H1 (cell line): Measurements from ENCODE around the gene LRBA. TPM values are rescaled to one million over a fixed set of nuclear protein-coding genes. Genes with fewer than 3 reads are reported as not detected.

Experiments used
- CTCF ChIA-PET: fragments of 300-600 bp; sonication (Branson Sonifier 250); formaldehyde crosslinking; loops from one replicate; lab custom pipeline; 2021; ENCODE audit not compliant: partially characterized antibody; lab: Charles Lee
- POLR2A ChIA-PET: fragments of 300-600 bp; sonication (Branson Sonifier 250); formaldehyde crosslinking; loops from one replicate; lab custom pipeline; 2021; ENCODE audit warnings: inconsistent platforms; ENCODE audit not compliant: partially characterized antibody; lab: Charles Lee
- DNase-seq, 2 experiments: peaks; one replicate each; pipeline versions ENCODE4 v3.0.0 to v3.0.0-alpha.2; 2010 to 2022; ENCODE audit warnings: low spot score in 2 of 2, low read depth in 1 of 2, mixed read lengths in 1 of 2
- FAIRE-seq: peaks from 2 replicates; lab custom pipeline; 2011; peaks lifted over from hg19 to GRCh38; lab: Jason Lieb, UNC
- H2AFZ ChIP-seq: 2 replicates; pipeline ENCODE4 v1.8.1; 2012; ENCODE audit warnings: low read length, inconsistent platforms
- H2AK5ac ChIP-seq: 2 replicates; pipeline ENCODE4 v1.6.1; 2013; ENCODE audit warnings: low read depth, low read length
- H2BK120ac ChIP-seq: replicated peaks from 2 replicates; pipeline ENCODE3; 2013; ENCODE audit warnings: low read depth, low read length, inconsistent platforms
- H2BK12ac ChIP-seq: 2 replicates; pipeline ENCODE4 v1.6.1; 2013; ENCODE audit warnings: low read depth, low read length
- H2BK15ac ChIP-seq: 2 replicates; pipeline ENCODE4 v1.6.1; 2013; ENCODE audit warnings: low read length
- H2BK20ac ChIP-seq: 2 replicates; pipeline ENCODE4 v1.6.1; 2013; ENCODE audit warnings: low read length
- H2BK5ac ChIP-seq: 2 replicates; pipeline ENCODE4 v1.6.1; 2013; ENCODE audit warnings: low read depth, low read length
- H3K14ac ChIP-seq: 2 replicates; pipeline ENCODE4 v1.6.1; 2013; ENCODE audit warnings: inconsistent platforms; ENCODE audit not compliant: insufficient read length
- H3K18ac ChIP-seq: 2 replicates; pipeline ENCODE4 v1.6.1; 2013; ENCODE audit warnings: low read length; ENCODE audit errors: extremely low read depth
- H3K23ac ChIP-seq: 2 replicates; pipeline ENCODE4 v1.6.1; 2013; ENCODE audit warnings: inconsistent platforms; ENCODE audit not compliant: insufficient read length
- H3K23me2 ChIP-seq: 2 replicates; pipeline ENCODE4 v1.6.1; 2013; ENCODE audit warnings: low read depth, low read length
- H3K27ac ChIP-seq: 2 replicates; pipeline ENCODE4 v1.6.1; 2011; ENCODE audit warnings: low read depth, low read length, inconsistent platforms
- H3K27me3 ChIP-seq, 4 experiments: replicated peaks in 1 of 4; 1 replicate in 1 of 4; 2 replicates in 3 of 4; pipeline versions ENCODE4 v1.6.1 to v1.8.1; 2011 to 2013; ENCODE audit warnings: low read length in 3 of 4, mild to moderate bottlenecking in 3 of 4, inconsistent platforms in 2 of 4, mixed read lengths in 2 of 4, moderate library complexity in 1 of 4; ENCODE audit not compliant: control insufficient read depth in 3 of 4, insufficient read depth in 3 of 4; ENCODE audit errors: extremely low read depth in 1 of 4
- H3K36me3 ChIP-seq, 4 experiments: 2 replicates each; pipeline versions ENCODE4 v1.6.1 to v1.8.1; 2011 to 2013; ENCODE audit warnings: mild to moderate bottlenecking in 4 of 4, low read length in 3 of 4, moderate library complexity in 2 of 4, control low read depth in 1 of 4, inconsistent platforms in 1 of 4; ENCODE audit not compliant: insufficient read depth in 4 of 4, control insufficient read depth in 2 of 4
- H3K4ac ChIP-seq: replicated peaks from 2 replicates; pipeline ENCODE3; 2013; ENCODE audit warnings: low read length, low read depth, mixed read lengths, inconsistent platforms; ENCODE audit not compliant: insufficient read length
- H3K4me1 ChIP-seq, 4 experiments: replicated peaks in 1 of 4; 1 replicate in 1 of 4; 2 replicates in 3 of 4; pipeline versions ENCODE4 v1.6.1 to v1.8.1; 2011 to 2013; ENCODE audit warnings: low read length in 3 of 4, inconsistent platforms in 2 of 4, mixed read lengths in 1 of 4; ENCODE audit not compliant: insufficient read depth in 4 of 4, control insufficient read depth in 3 of 4
- H3K4me2 ChIP-seq, 2 experiments: 2 replicates each; pipeline versions ENCODE4 v1.6.1 to v1.8.1; 2011 to 2013; ENCODE audit warnings: low read depth in 2 of 2, low read length in 2 of 2, control low read depth in 1 of 2, inconsistent platforms in 1 of 2, mild to moderate bottlenecking in 1 of 2; ENCODE audit not compliant: insufficient read depth in 1 of 2
- H3K4me3 ChIP-seq, 4 experiments: fragments of 200-600, 300-600 bp in 1 of 4; sonication (generic), shearing (Covaris generic), sonication (Bioruptor Twin) in 1 of 4; 2 replicates each; pipeline versions ENCODE4 v1.5.1 to v1.8.1; 2011 to 2016; ENCODE audit warnings: low read length in 4 of 4, low read depth in 3 of 4, control low read depth in 2 of 4, inconsistent platforms in 2 of 4, mild to moderate bottlenecking in 2 of 4, mixed read lengths in 1 of 4, moderate library complexity in 1 of 4; ENCODE audit not compliant: insufficient read depth in 2 of 4; ENCODE audit errors: extremely low read depth in 1 of 4
- H3K56ac ChIP-seq: replicated peaks from 2 replicates; pipeline ENCODE3; 2013; ENCODE audit warnings: low read depth, mild to moderate bottlenecking, mixed read lengths, low read length, inconsistent platforms; ENCODE audit not compliant: insufficient read length
- H3K79me1 ChIP-seq: 2 replicates; pipeline ENCODE4 v1.6.1; 2013; ENCODE audit warnings: low read depth, low read length, control low read depth
- H3K79me2 ChIP-seq, 2 experiments: 2 replicates each; pipeline versions ENCODE4 v1.6.1 to v1.8.1; 2012 to 2013; ENCODE audit warnings: low read length in 2 of 2, mild to moderate bottlenecking in 2 of 2, inconsistent platforms in 1 of 2; ENCODE audit not compliant: insufficient read depth in 2 of 2, control insufficient read depth in 1 of 2
- H3K9ac ChIP-seq, 4 experiments: replicated peaks in 1 of 4; 1 replicate in 1 of 4; 2 replicates in 3 of 4; pipeline versions ENCODE4 v1.6.1 to v1.8.1; 2011 to 2013; ENCODE audit warnings: low read depth in 3 of 4, low read length in 3 of 4, control low read depth in 2 of 4, mild to moderate bottlenecking in 2 of 4, moderate library complexity in 2 of 4, inconsistent platforms in 1 of 4; ENCODE audit errors: extremely low read depth in 1 of 4
- H3K9me3 ChIP-seq, 2 experiments: 2 replicates each; pipeline versions ENCODE4 v1.6.1 to v1.8.1; 2012 to 2013; ENCODE audit warnings: mild to moderate bottlenecking in 2 of 2, moderate library complexity in 2 of 2, control low read depth in 1 of 2, inconsistent platforms in 1 of 2, low read depth in 1 of 2, low read length in 1 of 2, mixed read lengths in 1 of 2; ENCODE audit not compliant: insufficient read depth in 2 of 2
- H4K20me1 ChIP-seq, 2 experiments: replicated peaks in 1 of 2; 2 replicates each; pipeline versions ENCODE3 to v1.8.1; 2011 to 2013; ENCODE audit warnings: inconsistent platforms in 2 of 2, low read length in 2 of 2, mild to moderate bottlenecking in 1 of 2; ENCODE audit not compliant: insufficient read depth in 2 of 2, control insufficient read depth in 1 of 2
- H4K5ac ChIP-seq: 2 replicates; pipeline ENCODE4 v1.6.1; 2013; ENCODE audit warnings: low read length, low read depth, mixed read lengths, inconsistent platforms; ENCODE audit not compliant: insufficient read length
- H4K8ac ChIP-seq: 2 replicates; pipeline ENCODE4 v1.8.0; 2013; ENCODE audit warnings: mild to moderate bottlenecking, moderate library complexity, low read length, inconsistent platforms; ENCODE audit not compliant: insufficient read depth; ENCODE audit errors: extremely low read depth
- H4K91ac ChIP-seq: replicated peaks from 2 replicates; pipeline ENCODE3; 2013; ENCODE audit warnings: low read length, mixed read lengths, inconsistent platforms; ENCODE audit not compliant: insufficient read length
- RFX5 ChIP-seq: IDR thresholded peaks from 2 replicates; pipeline ENCODE4 v1.6.1; 2011; ENCODE audit warnings: low read depth, low read length, improper control_type of control experiment, borderline replicate concordance
- TAF7 ChIP-seq: optimal IDR thresholded peaks from 2 replicates; pipeline ENCODE3; 2011; ENCODE audit warnings: low read depth, mild to moderate bottlenecking, inconsistent platforms, low read length, moderate library complexity, borderline replicate concordance
- WGBS, 2 experiments: shearing (Covaris generic) in 1 of 2; methylation state at CpG; one replicate each; pipeline versions ENCODE4 v1.1.6 to v1.1.7; 2013 to 2015; ENCODE audit warnings: low lambda C conversion rate in 2 of 2, mixed read lengths in 2 of 2, inconsistent platforms in 1 of 2, low coverage in 1 of 2, missing lambda C conversion rate in 1 of 2; ENCODE audit not compliant: insufficient replicate concordance in 2 of 2, insufficient coverage in 1 of 2, insufficient read length in 1 of 2; ENCODE audit errors: extremely low coverage in 1 of 2, missing lambda C conversion rate in 1 of 2; 5-methylcytosine and 5-hydroxymethylcytosine counted together
- polyA plus RNA-seq, 7 experiments: library from polyadenylated mRNA; depleted of rRNA in 3 of 7; stranded (reverse) in 5 of 7; unstranded in 2 of 7; fragments of >200 nt in 5 of 7; fragments of 200-250 nt in 2 of 7; gene quantifications; 1 replicate in 5 of 7; 2 replicates in 1 of 7; 4 replicates in 1 of 7; pipeline versions ENCODE4 v1.2.1 to v1.2.3, GENCODE V29; 2011 to 2013; ENCODE audit warnings: missing spikeins in 2 of 7, mixed read lengths in 2 of 7
- total RNA-seq: library from RNA; stranded (reverse); fragmentation: NEBNext Ultra II Directional; extraction: Animal tissue kit (Norgen Biotek cat#: 25700); gene quantifications from 2 replicates; pipeline ENCODE4 v1.2.1, GENCODE V29; 2021

LRBA gene
- total and polyA plus RNA-seq, 2 of the 8 experiments (the other 6 are each of a cell fraction or from before 2014, with no cell fraction given), result 54.6 to 83.2 TPM

- Histone ChIP-seq H3K79me2 (peaks cover 0 to 38% of the 10 kb centered on the region in 2 experiments; a peak in 2 of 4 replicates), H2BK5ac (no peak overlapping the region), H3K79me1 (peaks cover 2% of the 10 kb centered on the region; the same call in 1 of the 2 replicates), H3K4me1 (no peaks in the 10 kb centered on the region), H3K56ac (no peak overlapping the region), H2BK15ac (no peak overlapping the region), H4K91ac (no peak overlapping the region), H2AK5ac (no peak overlapping the region), H2BK12ac (no peak overlapping the region), H3K4me3 (no peak overlapping the region), H3K23me2 (no peaks in the 10 kb centered on the region), H3K36me3 (peaks cover 0 to 6% (median 1%) of the 10 kb centered on the region in 4 experiments; a peak in 1 of 8 replicates), H3K9me3 (no peaks in the 10 kb centered on the region), H3K23ac (no peak overlapping the region), H3K27me3 (no peaks in the 10 kb centered on the region), H2BK120ac (no peak overlapping the region), H3K4me2 (no peak overlapping the region), H3K4ac (no peak overlapping the region), H2BK20ac (no peak overlapping the region), H3K27ac (no peak overlapping the region), H3K18ac (no peak overlapping the region), H4K20me1 (peaks cover 0 to 2% of the 10 kb centered on the region in 2 experiments), H2AFZ (no peak overlapping the region), H3K9ac (no peak overlapping the region), H4K5ac (no peak overlapping the region), H3K14ac (no peak overlapping the region), H4K8ac (no peak overlapping the region)
- FAIRE-seq, result no peak
- no peak for DNase-seq
- TF ChIP-seq TAF7 (no peak), RFX5 (no peak)
- ChIA-PET POLR2A (no interaction called here), CTCF (interaction anchor here (0.6 to 0.8 kb wide), 2 partner anchors 9 to 112 kb away, joined by 4 read pairs; no protein-coding TSS in a partner anchor)
- WGBS, 2 experiments, result 94% methylated on average over 2 of the region's 2 CpGs; no CpG with 5 or more reads in 1 of the 2 experiments
Measured at GRCh38 chr4:150931796-150932195, 83.3 kb downstream of the LRBA start.
